Measurements from ENCODE around the gene NDFIP2. TPM values are rescaled to one million over a fixed set of nuclear protein-coding genes. Genes with fewer than 3 reads are reported as not detected.
A peak's percentile ranks its signal among the peaks of the same experiment; 100 is the strongest.

NDFIP2 gene
- total and polyA plus RNA-seq, 2 donors (not counting 3 experiments of a cell fraction or from before 2014, with no cell fraction given): 7.9 to 18.5 TPM

DNA sequence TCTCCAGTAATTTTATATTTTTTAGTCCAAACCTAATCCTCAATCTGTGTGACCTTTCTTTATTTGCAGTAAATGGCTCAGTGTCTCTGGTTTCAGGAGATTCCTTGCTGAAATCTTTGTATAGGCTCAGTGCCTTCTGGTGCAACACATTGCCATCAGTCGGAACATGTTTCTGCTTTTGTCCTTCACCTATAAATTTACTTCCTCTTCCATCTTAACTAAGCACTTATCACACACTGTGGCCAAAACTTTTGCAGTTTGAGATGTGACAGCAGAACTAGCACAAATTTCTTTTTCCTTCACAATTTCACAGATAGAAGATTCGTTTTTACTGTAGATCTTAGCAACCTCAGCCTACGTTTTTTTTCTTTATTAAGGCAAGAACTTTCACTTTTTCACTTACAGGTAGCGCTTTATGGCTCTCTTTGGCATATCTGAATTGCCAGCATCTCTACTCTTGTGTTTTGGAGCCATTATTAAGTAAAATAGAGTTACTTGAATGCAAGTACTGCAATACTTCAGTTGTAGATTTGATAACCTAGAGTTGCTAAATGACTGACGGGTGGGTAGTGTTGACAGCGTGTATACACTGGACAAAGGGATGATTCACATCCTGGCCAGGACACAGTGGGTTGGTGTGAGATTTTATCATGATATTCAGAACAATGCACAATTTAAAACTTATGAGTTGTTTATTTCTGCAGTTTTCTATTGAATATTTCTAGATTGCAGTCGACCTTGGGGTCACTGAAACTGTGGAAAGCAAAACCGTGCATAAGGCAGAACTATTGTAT, 44.3 kb downstream of the NDFIP2 start:
- peaks cover 27% of the 10 kb centered on the region for H3K4me1 ChIP-seq (ENCODE audit: control insufficient read depth, extremely low read depth, insufficient read depth, low read length)
- TF ChIP-seq MYC (IDR thresholded peaks at IDR 0.05; ENCODE audit: low read depth, low read length) (no peak), JUN (IDR thresholded peaks at IDR 0.05; ENCODE audit: borderline replicate concordance, insufficient read depth, insufficient read length, low read depth) (peak; percentile 95), POLR2A (IDR thresholded peaks at IDR 0.05; ENCODE audit: low read depth, low read length) (no peak), EZH2 (IDR thresholded peaks at IDR 0.05; ENCODE audit: borderline replicate concordance, low read depth, low read length, severe bottlenecking) (no peak), GATA2 (IDR thresholded peaks at IDR 0.05; ENCODE audit: insufficient read depth, insufficient read length, low read depth, low read length) (peak; percentile 99), POLR2AphosphoS5 (IDR thresholded peaks at IDR 0.05; ENCODE audit: insufficient read depth, low read depth, low read length) (peak; percentile 59), FOS (IDR thresholded peaks at IDR 0.05; ENCODE audit: borderline replicate concordance, insufficient read depth, low read length) (peak; percentile 84)
- TF ChIP-seq, protein P1, sequence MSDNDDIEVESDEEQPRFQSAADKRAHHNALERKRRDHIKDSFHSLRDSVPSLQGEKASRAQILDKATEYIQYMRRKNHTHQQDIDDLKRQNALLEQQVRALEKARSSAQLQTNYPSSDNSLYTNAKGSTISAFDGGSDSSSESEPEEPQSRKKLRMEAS (IDR thresholded peaks at IDR 0.05; ENCODE audit: insufficient read depth, insufficient read length): no peak
- TF ChIP-seq, protein P2, sequence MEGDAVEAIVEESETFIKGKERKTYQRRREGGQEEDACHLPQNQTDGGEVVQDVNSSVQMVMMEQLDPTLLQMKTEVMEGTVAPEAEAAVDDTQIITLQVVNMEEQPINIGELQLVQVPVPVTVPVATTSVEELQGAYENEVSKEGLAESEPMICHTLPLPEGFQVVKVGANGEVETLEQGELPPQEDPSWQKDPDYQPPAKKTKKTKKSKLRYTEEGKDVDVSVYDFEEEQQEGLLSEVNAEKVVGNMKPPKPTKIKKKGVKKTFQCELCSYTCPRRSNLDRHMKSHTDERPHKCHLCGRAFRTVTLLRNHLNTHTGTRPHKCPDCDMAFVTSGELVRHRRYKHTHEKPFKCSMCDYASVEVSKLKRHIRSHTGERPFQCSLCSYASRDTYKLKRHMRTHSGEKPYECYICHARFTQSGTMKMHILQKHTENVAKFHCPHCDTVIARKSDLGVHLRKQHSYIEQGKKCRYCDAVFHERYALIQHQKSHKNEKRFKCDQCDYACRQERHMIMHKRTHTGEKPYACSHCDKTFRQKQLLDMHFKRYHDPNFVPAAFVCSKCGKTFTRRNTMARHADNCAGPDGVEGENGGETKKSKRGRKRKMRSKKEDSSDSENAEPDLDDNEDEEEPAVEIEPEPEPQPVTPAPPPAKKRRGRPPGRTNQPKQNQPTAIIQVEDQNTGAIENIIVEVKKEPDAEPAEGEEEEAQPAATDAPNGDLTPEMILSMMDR (IDR thresholded peaks at IDR 0.05; ENCODE audit: extremely low read depth in 1 of 2, insufficient read depth in 1 of 2, low read depth in 1 of 2, low read length in 2 of 2): no peak
- H3K36me3 ChIP-seq (ENCODE audit: control insufficient read depth in 2 of 2, extremely low read depth in 1 of 2, insufficient read depth in 2 of 2, low read length in 2 of 2): no peaks in the 10 kb centered on the region
- ChIA-PET CTCF (interaction anchor here (1.8 to 3.3 kb wide), 3 partner anchors 16 to 101 kb away, joined by 4 to 15 read pairs (median 10); partner anchors contain the start of gene NDFIP2), POLR2A (no interaction called here)
- BruUV-seq (replicated peaks): no TSS peak
- peak overlapping the region; percentile 45 for H3K27ac ChIP-seq (ENCODE audit: insufficient read depth, low read depth, low read length)
- peak; percentile 95 for DNase-seq (ENCODE audit: low read depth, low spot score)
- no peak overlapping the region for H3K4me3 ChIP-seq (replicated peaks in 1 of 3; ENCODE audit: insufficient read depth in 1 of 3, low read depth in 1 of 3, low read length in 3 of 3)
- H3K27me3 ChIP-seq (ENCODE audit: control insufficient read depth in 2 of 2, insufficient read depth in 2 of 2, low read length in 2 of 2): no peaks in the 10 kb centered on the region
- FAIRE-seq: peak; percentile 85
- intact Hi-C loops (cut with micrococcal nuclease) (loop anchor here (1.0 kb wide), 2 partner anchors 44 to 67 kb away; partner anchors contain the start of gene NDFIP2), dilution Hi-C loops (cut with MboI; ENCODE audit: extremely low pct_ligation_motif_present, low sequenced_read_pairs) (no loop called here)
- H3K4me2 ChIP-seq (ENCODE audit: insufficient read depth, low read length): peak overlapping the region; percentile 53
- H3K9me1 ChIP-seq (replicated peaks; ENCODE audit: control insufficient read depth, extremely low read depth, insufficient read depth, low read length): no peaks in the 10 kb centered on the region
- no peak overlapping the region for H2AFZ ChIP-seq (ENCODE audit: low read depth, low read length)
- no peaks in the 10 kb centered on the region for H4K20me1 ChIP-seq (replicated peaks; ENCODE audit: control insufficient read depth, extremely low read depth, insufficient read depth, low read length)
- no peak overlapping the region for H3K9ac ChIP-seq (replicated peaks; ENCODE audit: extremely low read depth, insufficient read depth, low read length)
- H3K9me3 ChIP-seq (replicated peaks; ENCODE audit: control insufficient read depth, insufficient read depth, low read length): no peaks in the 10 kb centered on the region
- no peaks in the 10 kb centered on the region for H3K79me2 ChIP-seq (ENCODE audit: control insufficient read depth, insufficient read depth, low read length)

All from endothelial cell of umbilical vein (primary cell).